HG02885 (cell line): ENCODE results near the gene APEH.

Experiments used
- ATAC-seq: cut with Tn5 transposase; IDR thresholded peaks from one replicate; pipeline ENCODE4 v1.9.1; 2021; ENCODE audit warnings: mild to moderate bottlenecking; ENCODE audit not compliant: unreplicated experiment, poor library complexity

APEH gene

DNA sequence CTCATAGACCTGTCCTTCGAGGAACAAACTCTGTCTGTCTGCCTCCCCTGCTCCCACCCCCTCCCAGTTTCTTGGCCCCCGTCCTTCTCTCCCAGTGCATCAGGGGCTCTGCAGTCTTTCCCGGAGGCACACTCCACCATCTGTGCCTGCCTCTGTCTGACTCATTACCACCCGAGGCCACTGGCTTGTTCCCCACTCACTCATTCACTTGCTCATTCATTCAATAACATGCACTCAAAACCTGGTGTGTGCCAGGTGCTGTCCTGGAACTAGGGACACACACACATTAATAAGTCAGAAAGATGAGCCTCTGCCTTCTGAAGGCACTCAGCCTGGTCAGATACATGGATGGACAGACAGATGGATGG is 32.9 kb downstream of the APEH start:
- ATAC-seq, result no peak

DNA sequence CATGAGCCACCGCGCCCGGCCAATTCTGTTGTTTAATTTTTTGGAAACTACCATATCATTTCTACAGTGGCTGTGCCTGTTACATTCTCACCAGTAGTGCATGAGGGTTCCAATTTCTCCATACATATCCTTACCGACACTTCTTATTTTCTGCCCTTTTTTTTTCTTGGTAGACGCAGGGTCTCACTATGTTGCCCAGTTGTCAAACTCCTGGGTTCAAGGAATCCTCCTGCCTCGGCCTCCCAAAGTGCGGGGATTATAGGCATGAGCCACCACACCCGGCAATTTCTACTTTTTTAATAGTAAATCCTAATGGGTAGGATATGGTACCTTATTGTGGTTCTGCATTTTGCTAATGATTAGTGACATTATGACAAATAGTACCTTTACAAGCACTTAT is 35.7 kb downstream of the APEH start:
- no peak for ATAC-seq

DNA sequence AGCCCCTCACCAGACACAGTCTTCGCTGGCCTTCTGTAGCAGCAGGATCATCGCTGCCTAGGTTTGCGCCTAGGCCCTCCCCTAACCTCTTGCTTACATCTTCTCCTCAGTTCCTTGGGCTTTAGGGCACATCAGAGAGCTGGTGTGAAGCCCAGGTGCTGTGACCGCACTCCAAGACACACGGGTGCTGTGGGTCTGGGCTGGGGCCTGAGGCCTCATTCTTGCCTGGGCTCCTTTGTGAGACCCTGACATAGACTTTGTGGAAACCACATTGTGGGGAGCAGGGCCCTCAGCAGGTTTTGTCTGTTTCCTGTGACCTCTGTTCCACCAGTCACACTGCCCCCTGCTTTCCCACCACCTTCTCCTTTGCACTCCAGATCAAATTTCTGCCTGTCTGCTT is 37.3 kb downstream of the APEH start:
- ATAC-seq, result no peak

DNA sequence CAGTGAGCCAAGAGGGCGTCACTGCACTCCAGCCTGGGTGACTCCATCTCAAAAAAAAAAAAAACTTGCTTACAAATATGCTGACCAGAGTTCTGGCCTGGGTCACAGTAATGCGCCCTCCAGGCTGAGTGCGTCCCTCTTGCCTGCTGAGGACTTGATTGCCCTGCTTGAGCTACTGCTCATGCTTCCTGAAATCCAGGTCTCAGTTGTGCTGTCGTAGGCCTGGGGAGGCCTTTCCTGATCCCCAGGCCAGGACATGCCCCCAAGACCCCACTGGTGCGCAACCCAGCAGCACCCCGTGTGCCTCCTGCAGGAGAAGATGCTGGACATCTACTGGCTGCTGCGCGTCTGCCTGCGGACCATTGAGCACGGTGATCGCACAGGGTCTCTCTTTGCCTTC is 38.0 kb downstream of the APEH start:
- no peak for ATAC-seq

DNA sequence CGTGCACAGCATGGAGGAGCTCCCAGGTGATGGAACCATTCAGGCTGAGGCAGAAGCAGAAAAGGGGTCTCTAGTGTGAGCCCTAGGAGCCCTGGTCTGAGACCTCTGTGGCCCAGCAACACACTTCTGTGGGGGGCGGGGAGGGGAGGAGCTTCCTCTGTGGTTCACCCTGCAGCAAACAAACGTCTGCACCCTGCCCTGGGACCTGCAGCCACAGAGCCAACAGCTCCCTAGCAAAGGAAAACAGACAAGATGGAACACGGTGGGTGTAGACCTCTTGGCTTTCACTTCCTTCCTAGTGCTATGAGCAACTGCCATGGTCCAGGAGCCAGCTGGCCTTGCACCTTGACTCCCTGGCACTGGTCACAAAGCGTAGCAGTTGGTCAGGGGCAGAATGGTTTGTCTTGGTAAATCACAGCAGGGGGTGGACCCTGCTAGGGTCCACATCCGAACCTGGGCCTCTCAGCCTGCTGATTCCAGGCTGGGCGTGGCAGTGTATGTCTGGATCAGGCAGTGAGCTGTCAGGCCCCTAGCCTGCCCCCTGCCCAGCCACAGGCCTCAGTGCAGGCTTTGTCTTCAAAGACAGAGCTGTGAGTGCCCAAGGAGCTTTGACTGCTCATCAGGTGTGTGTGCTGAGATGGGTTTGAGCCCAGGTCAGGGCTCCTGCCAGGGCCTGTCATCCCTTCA is 38.6 kb downstream of the APEH start:
- ATAC-seq, result no peak

DNA sequence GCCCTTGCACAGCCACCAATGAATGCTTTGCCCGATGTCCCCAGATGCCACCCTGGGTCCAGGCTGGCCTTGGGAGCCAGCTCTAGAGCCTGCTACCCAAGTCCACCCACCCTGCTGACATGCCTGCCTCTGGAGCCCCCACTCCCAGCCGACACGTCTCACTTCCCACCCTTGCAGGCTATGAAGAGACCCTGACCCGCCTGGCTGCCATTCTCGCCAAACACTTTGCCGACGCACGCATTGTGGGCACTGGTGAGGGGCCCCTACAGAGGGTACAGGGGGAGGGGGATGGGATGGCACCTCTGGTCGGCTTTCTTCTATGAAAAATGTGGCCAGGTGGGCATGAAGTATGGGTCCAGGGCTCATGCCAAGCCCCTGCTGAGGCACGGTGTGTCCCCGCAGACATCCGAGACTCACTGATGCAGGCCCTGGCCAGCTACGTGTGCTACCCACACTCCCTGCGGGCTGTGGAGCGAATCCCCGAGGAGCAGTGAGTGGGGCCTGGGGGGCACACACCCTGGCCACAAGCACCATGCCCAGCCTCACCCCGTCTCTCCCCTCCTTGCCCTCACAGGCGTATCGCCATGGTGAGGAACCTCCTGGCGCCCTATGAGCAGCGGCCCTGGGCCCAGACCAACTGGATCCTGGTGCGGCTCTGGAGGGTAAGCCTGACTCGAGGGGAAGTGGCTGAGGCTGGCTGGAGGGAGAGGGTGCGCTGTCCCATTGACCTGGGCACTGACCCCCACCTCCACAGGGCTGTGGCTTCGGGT is 39.4 kb downstream of the APEH start:
- no peak for ATAC-seq

DNA sequence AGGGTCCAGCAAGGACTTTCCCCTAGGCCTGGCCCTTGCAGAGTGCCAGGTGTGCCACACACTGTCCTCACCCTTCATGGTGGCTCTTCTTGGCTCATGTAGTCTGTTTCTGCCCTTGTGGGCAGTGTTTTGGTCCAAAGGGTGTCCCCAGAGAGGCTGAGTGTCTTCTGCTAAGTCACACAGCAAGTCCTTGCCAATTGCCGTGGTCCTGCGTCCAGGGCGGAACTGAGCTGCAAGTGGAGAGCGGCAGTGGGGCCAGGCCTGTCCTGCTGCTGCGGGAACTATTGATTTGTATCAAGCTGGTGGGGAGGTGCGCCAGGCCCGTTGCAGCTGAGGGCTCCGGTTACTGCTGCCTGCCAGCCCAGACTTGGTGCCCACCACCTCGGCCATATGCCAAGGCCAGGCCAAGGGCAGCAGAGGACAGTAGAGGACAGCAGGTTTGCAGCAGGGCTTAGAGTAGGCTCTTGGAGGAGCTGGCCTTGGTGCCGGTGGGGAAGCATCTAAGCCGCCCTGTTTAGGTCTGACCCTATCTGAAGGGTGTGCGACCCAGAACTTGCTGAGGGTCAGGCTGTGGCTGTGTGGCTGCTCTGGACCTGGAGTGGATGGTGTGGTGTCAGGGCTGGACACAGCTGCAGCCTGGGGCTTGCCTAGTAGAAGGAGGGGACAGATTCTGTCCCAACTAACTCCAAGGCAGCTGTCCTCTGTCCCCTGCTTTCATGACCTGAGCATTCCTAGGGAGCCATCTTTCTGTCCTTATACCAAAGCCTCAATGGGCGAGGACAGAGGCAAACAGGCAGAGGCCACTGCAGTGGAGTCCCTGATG is 40.8 kb downstream of the APEH start:
- ATAC-seq, result no peak

DNA sequence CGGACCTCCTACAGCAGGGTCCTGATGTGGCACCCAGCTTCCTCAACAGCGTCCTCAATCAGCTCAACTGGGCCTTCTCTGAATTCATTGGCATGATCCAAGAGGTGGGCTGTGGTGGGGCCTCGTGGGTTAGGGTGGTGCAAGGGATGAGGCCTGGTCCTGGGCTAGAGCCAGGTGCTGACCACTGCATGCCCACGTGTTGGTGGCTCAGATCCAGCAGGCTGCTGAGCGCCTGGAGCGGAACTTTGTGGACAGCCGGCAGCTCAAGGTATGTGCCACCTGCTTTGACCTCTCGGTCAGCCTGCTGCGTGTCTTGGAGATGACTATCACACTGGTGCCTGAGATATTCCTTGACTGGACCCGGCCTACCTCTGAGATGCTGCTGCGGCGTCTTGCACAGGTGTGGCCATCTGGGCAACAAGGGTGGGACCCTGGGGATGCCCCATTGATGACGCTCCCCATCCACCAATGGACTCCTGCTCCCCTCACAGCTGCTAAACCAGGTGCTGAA is 41.5 kb downstream of the APEH start:
- no peak for ATAC-seq

DNA sequence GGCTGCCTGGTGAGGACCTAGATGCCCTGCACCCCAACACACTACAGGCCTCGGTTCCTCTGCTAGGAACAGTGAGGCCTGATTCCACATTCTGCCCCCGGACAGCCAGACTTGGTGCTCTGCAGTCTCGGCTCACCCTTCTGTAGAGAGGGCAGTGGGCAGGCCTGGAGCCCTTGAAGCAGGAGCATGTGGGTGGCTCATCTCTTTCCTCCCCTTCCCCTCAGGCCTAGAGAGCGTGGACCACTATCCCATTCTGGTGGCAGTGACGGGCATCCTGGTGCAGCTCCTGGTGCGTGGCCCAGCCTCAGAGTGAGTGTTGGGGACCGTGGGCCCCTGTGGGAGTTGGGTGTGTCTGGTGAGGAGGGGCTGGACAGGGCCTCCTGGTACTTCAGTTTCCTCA is 42.0 kb downstream of the APEH start:
- ATAC-seq, result no peak

DNA sequence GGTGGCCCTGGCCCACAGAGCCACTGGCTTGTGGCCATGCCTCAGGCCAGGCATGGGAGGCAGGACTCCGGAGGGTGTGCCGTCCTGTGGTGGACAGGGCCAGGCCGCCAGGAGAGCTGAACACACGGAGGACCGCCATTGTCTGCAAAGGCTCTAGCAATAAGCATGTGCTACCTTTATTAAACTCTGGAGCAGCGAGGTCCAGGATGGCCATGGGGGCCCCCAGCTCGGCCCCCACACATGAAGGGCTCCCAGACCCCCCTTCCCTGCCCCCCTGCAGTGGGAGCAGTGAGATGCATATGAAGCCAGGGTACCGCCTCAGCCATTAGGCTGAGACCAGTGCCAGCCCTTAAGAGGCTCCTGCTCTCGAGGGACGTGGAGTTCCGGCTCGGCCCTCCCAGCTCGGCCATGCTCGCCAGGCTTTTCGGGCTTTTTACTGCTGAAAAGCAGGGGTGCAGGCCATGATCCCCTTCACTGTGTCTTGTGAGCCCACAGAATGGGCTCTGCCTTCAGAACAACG is 42.6 kb downstream of the APEH start:
- no peak for ATAC-seq

DNA sequence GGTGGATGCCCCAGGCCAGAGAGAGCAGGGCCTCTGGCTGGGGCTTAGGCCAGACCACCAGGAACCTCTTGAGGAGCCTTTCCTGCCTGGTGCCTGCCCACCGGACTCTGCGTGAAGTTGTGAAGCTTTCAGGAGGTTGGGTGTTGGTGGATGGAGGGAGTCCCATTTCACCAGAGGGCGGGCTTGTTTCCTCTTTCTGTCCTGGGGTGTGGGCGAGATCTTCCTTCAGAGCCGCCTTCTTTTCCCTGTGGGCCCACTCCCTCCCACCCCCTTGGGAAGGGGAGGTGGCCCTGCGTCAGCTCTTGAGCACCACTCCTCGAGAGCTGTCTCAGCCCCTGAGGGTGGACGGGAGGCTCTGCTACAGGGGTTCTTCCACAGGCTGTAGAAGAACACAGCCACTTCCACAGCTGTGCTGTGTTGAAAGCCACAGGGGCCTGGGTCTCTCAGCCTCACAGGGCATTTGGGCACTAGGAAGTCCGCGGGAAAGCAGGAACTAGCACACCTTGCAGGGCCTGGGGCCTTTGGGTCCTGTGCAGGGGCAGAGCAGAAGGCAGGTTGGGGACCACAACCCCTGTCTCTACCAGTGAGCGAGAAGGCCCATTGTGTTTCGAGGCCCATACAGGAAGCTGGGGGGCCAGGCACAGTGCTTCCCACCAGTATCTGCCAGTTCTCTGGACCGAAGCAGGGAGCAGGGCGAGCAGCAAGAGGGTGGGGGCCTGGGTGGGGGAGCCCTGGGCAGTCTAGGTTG is 43.2 kb downstream of the APEH start:
- ATAC-seq, result no peak

DNA sequence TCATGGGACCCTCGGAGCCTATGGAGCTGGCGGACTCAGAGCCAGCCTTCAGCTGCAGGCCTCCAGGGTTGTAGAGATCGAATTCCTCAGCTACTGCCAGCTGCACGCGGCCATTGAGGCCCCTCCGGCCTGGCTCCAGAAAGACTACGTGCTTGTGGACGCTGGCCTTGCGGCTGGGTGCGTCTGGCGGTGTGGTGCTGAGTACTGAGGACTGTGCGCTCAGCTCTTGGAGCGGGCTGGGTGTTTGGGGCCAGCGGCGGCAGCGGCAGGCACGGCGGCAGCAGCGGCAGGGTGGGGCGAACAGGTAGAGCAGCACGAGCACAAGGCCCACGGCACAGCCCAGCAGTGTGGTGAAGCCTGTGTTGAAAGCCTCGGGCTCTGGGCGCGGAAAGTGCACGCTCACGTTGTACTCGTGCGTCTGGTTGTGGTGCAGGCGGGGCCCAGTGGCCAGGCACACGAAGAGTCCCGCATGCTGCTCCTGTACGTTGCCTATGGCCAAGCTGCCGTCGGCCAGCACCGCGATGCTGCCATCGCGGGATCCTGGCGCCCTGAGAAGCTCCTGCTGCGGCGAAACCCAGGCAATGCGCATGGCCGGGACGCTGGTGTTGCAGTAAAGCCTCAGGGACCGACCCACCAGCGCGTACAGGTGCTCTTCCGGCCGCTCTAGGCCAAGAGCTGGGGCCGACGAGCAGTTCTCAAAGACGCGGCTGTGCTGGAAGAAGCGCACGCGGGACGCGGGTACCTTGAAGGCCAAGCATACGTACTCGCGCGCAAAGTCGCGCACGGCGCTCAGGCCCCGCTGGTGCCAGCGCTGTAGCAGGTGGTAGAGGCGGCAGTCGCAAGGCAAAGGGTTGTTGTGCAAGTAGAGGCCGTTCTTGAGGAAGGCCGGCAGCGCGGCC is 44.1 kb downstream of the APEH start:
- no peak for ATAC-seq

DNA sequence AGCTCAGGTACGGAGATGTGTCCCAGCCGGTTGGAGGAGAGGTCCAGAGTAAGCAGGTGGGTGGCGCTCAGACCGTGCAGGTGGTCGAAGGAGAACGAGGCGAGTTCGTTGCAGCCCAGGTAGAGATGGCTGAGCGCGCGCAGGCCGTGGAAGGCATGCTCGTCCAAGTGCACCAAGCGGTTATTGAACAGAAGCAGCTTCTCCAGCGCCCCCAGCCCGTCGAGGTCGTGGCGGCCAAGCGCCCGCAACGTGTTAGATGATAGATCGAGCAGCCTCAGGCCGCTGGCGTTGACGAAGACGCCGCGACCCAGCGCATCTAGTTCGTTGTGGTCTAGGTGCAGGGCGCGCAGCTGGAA is 44.7 kb downstream of the APEH start:
- ATAC-seq, result no peak

DNA sequence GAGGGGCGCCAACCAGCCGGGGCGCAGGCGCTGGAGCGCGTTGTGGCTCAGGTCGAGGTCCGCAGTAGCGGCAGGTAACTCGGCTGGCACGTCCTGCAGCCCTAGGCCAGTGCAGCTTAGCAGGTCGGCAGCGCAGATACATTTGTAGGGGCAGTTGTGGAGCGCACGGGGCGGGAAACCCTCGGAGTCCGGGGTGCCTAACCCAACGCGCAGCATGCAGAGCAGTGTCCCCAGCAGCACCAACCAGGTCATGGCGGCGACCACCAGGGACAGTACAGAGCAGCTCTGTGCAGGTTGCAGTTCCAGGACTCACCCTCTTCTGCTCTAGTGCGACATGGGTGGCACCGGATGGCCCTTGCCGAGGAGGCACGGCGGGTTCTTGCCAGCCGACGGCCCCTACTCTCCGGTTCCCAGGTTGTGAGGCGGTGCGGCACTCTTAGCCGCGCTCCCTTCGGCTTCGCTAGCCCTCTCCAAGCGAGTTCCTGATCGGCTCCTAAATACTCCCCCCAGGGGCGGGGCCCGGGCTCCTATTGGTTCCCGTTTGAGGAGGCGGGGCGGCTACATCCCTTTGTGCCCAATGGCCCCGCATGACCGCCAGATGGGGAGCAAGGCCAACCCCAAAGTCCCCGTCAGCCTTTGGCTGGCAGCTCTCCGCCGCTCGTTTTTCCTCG is 45.2 kb downstream of the APEH start, which contains the start of gene AMIGO3:
Gene AMIGO3 (minus strand): TSS at position 471 of the 671 bp plus-strand sequence. CDS start 219 bp downstream, at position 252.
- ATAC-seq, result peak; percentile 56

DNA sequence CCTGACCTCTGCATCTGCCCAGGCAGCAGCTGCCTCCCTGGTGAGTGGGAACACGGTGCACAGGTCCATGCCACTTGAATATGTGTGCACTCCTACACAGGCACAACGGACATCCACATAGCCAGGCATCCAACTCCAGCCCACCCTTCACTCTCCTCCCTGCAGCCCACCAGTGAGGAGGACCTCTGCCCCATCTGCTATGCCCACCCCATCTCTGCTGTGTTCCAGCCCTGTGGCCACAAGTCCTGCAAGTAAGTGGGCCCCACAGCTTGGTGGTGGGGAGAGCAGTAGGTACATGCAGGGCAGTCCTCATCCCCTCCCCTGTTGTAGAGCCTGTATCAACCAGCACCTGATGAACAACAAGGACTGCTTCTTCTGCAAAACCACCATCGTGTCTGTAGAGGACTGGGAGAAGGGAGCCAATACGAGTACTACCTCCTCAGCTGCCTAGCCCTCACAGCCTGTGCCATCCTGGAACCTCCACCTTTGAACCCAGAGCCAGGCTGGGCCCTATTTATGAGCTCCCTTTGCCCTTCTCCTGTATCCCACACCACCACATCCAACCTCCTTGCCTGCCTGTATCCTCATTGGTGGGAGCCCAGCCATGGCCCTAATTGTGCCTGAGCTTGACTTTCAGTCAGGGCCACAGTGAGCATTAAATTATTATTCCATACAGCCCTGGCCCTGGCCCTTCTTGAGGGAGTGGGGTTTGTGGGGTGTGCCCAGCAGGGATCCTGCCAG is 46.9 kb downstream of the APEH start:
- no peak for ATAC-seq

DNA sequence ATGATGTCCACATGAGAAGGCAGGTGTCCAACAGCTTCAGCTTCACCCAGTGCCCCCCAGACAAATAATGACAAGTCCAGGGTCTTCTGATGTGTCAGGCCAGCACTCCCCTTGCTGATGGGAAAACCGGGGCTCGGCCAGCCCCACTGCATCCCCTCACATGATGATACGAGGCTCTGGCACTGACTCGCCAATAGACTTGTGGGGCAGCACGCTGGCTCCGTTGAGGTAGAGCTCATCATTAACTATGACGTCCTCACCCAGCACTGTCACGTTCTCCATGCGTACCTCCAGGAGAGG is 47.4 kb downstream of the APEH start:
- ATAC-seq, result no peak

DNA sequence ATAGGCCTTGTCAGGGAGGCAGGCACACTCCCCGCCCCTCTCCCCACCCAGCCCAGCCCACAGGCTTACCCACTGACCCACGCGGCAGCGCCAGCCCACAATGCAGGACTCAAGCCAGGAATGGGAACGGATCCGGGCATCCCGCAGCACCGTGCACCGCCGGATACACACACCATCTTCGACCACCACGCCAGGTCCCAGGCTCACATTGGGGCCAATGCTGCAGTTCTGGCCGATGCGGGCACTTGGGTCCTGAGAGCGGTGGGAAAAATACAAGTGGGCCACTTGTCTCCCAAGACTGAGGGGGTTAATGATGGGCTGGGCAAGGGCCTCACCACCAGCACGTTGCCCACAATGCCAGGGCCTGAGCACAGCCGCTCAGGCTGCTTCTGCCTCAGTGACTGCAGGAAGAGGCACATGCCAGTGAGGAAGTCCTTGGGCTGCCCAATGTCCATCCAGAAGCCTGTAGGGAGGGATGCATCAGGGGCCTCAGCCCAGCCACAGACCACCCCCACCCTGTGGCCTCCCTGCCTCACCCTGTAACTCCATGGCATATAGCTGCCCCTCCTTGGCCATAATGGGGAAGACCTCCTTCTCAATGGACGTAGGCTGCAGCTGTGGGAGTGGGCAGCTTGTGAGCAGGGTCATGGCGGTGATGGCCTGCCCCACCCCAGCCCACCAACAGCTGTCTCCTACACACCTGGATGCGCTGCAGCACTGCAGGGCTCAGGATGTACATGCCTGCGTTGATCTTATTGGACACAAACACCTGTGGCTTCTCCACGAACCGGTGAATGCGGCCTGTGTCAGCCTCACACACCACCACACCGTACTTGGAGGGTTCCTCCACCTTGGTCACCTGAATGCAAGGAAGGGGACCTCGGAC is 48.0 kb downstream of the APEH start:
- ATAC-seq, result no peak
